ENCODE results near the gene TSSC4.
"Not testable (repeated sequence)": the region's sequence is repeated elsewhere in the genome, so short reads cannot be mapped to it uniquely, and the experiment has no call there.

The TSSC4 gene

GRCh38 chr11:2363130-2363529, 37.4 kb upstream of the TSSC4 start:
- Histone ChIP-seq H3K27ac (ENCODE audit: low read depth, low read length) (no peak overlapping the region), H3K9ac (ENCODE audit: low read depth, low read length) (no peak overlapping the region), H3K36me3 (ENCODE audit: control insufficient read depth, insufficient read depth, low read length) (no peaks in the 10 kb centered on the region), H3K9me3 (ENCODE audit: control insufficient read depth, insufficient read depth, low read length) (no peaks in the 10 kb centered on the region), H3K4me1 (ENCODE audit: control insufficient read depth, insufficient read depth, low read length) (no peaks in the 10 kb centered on the region), H3K4me3 (ENCODE audit: low read depth, low read length) (no peak overlapping the region), H3K27me3 (ENCODE audit: control insufficient read depth, insufficient read depth, low read length) (no peaks in the 10 kb centered on the region)

GRCh38 chr11:2363577-2364370, 36.8 kb upstream of the TSSC4 start:
- H3K9ac ChIP-seq (ENCODE audit: low read depth, low read length) = no peak overlapping the region
- no peak overlapping the region for H3K4me3 ChIP-seq (ENCODE audit: low read depth, low read length)
- H3K36me3 ChIP-seq (ENCODE audit: control insufficient read depth, insufficient read depth, low read length) = no peaks in the 10 kb centered on the region
- no peaks in the 10 kb centered on the region for H3K27me3 ChIP-seq (ENCODE audit: control insufficient read depth, insufficient read depth, low read length)
- no peak overlapping the region for H3K27ac ChIP-seq (ENCODE audit: low read depth, low read length)
- no peaks in the 10 kb centered on the region for H3K9me3 ChIP-seq (ENCODE audit: control insufficient read depth, insufficient read depth, low read length)
- no peaks in the 10 kb centered on the region for H3K4me1 ChIP-seq (ENCODE audit: control insufficient read depth, insufficient read depth, low read length)

- H3K36me3 ChIP-seq (ENCODE audit: control insufficient read depth, insufficient read depth, low read length); H3K27me3 ChIP-seq (ENCODE audit: control insufficient read depth, insufficient read depth, low read length): not testable (repeated sequence)
Observed at GRCh38 chr11:2364386-2364785, 36.2 kb upstream of the TSSC4 start.

GRCh38 chr11:2365571-2366210, 34.9 kb upstream of the TSSC4 start:
- no peak overlapping the region for H3K27ac ChIP-seq (ENCODE audit: low read depth, low read length)
- no peaks in the 10 kb centered on the region for H3K27me3 ChIP-seq (ENCODE audit: control insufficient read depth, insufficient read depth, low read length)
- no peak overlapping the region for H3K9ac ChIP-seq (ENCODE audit: low read depth, low read length)
- no peaks in the 10 kb centered on the region for H3K4me1 ChIP-seq (ENCODE audit: control insufficient read depth, insufficient read depth, low read length)
- H3K4me3 ChIP-seq (ENCODE audit: low read depth, low read length) = no peak overlapping the region
- H3K36me3 ChIP-seq (ENCODE audit: control insufficient read depth, insufficient read depth, low read length) = no peaks in the 10 kb centered on the region
- H3K9me3 ChIP-seq (ENCODE audit: control insufficient read depth, insufficient read depth, low read length) = no peaks in the 10 kb centered on the region

More at GRCh38 chr11:2364386-2364785, 36.2 kb upstream of the TSSC4 start:
- not testable (repeated sequence) for H3K9me3 ChIP-seq (ENCODE audit: control insufficient read depth, insufficient read depth, low read length); H3K27ac ChIP-seq (ENCODE audit: low read depth, low read length); H3K4me1 ChIP-seq (ENCODE audit: control insufficient read depth, insufficient read depth, low read length); H3K9ac ChIP-seq (ENCODE audit: low read depth, low read length); H3K4me3 ChIP-seq (ENCODE audit: low read depth, low read length)

GRCh38 chr11:2366276-2366675, 34.3 kb upstream of the TSSC4 start:
- Histone ChIP-seq H3K9ac (ENCODE audit: low read depth, low read length) (no peak overlapping the region), H3K36me3 (ENCODE audit: control insufficient read depth, insufficient read depth, low read length) (no peaks in the 10 kb centered on the region), H3K27ac (ENCODE audit: low read depth, low read length) (no peak overlapping the region), H3K4me3 (ENCODE audit: low read depth, low read length) (no peak overlapping the region), H3K9me3 (ENCODE audit: control insufficient read depth, insufficient read depth, low read length) (no peaks in the 10 kb centered on the region), H3K27me3 (ENCODE audit: control insufficient read depth, insufficient read depth, low read length) (no peaks in the 10 kb centered on the region), H3K4me1 (ENCODE audit: control insufficient read depth, insufficient read depth, low read length) (no peaks in the 10 kb centered on the region)

- no peaks in the 10 kb centered on the region for H3K36me3 ChIP-seq (ENCODE audit: control insufficient read depth, insufficient read depth, low read length)
- no peak overlapping the region for H3K9ac ChIP-seq (ENCODE audit: low read depth, low read length)
- H3K4me1 ChIP-seq (ENCODE audit: control insufficient read depth, insufficient read depth, low read length) = no peaks in the 10 kb centered on the region
- no peaks in the 10 kb centered on the region for H3K9me3 ChIP-seq (ENCODE audit: control insufficient read depth, insufficient read depth, low read length)
- no peaks in the 10 kb centered on the region for H3K27me3 ChIP-seq (ENCODE audit: control insufficient read depth, insufficient read depth, low read length)
- H3K27ac ChIP-seq (ENCODE audit: low read depth, low read length) = no peak overlapping the region
- no peak overlapping the region for H3K4me3 ChIP-seq (ENCODE audit: low read depth, low read length)
Observed at GRCh38 chr11:2366733-2367132, 33.8 kb upstream of the TSSC4 start.

- Histone ChIP-seq H3K9ac (ENCODE audit: low read depth, low read length) (no peak overlapping the region), H3K27ac (ENCODE audit: low read depth, low read length) (no peak overlapping the region), H3K4me3 (ENCODE audit: low read depth, low read length) (no peak overlapping the region), H3K27me3 (ENCODE audit: control insufficient read depth, insufficient read depth, low read length) (no peaks in the 10 kb centered on the region), H3K36me3 (ENCODE audit: control insufficient read depth, insufficient read depth, low read length) (no peaks in the 10 kb centered on the region), H3K9me3 (ENCODE audit: control insufficient read depth, insufficient read depth, low read length) (no peaks in the 10 kb centered on the region), H3K4me1 (ENCODE audit: control insufficient read depth, insufficient read depth, low read length) (no peaks in the 10 kb centered on the region)
Observed at GRCh38 chr11:2367266-2368160, 33.0 kb upstream of the TSSC4 start.

GRCh38 chr11:2368178-2368850, 32.2 kb upstream of the TSSC4 start:
- Histone ChIP-seq H3K9me3 (ENCODE audit: control insufficient read depth, insufficient read depth, low read length) (no peaks in the 10 kb centered on the region), H3K4me1 (ENCODE audit: control insufficient read depth, insufficient read depth, low read length) (no peaks in the 10 kb centered on the region), H3K9ac (ENCODE audit: low read depth, low read length) (no peak overlapping the region), H3K27me3 (ENCODE audit: control insufficient read depth, insufficient read depth, low read length) (no peaks in the 10 kb centered on the region), H3K36me3 (ENCODE audit: control insufficient read depth, insufficient read depth, low read length) (no peaks in the 10 kb centered on the region), H3K4me3 (ENCODE audit: low read depth, low read length) (no peak overlapping the region), H3K27ac (ENCODE audit: low read depth, low read length) (no peak overlapping the region)

- Histone ChIP-seq H3K36me3 (ENCODE audit: control insufficient read depth, insufficient read depth, low read length) (no peaks in the 10 kb centered on the region), H3K27me3 (ENCODE audit: control insufficient read depth, insufficient read depth, low read length) (no peaks in the 10 kb centered on the region), H3K4me1 (ENCODE audit: control insufficient read depth, insufficient read depth, low read length) (no peaks in the 10 kb centered on the region), H3K9me3 (ENCODE audit: control insufficient read depth, insufficient read depth, low read length) (no peaks in the 10 kb centered on the region), H3K4me3 (ENCODE audit: low read depth, low read length) (no peak overlapping the region), H3K27ac (ENCODE audit: low read depth, low read length) (no peak overlapping the region), H3K9ac (ENCODE audit: low read depth, low read length) (no peak overlapping the region)
Observed at GRCh38 chr11:2368851-2369180, 31.7 kb upstream of the TSSC4 start.

- no peak overlapping the region for H3K27ac ChIP-seq (ENCODE audit: low read depth, low read length)
- H3K4me3 ChIP-seq (ENCODE audit: low read depth, low read length) = no peak overlapping the region
- no peaks in the 10 kb centered on the region for H3K27me3 ChIP-seq (ENCODE audit: control insufficient read depth, insufficient read depth, low read length)
- no peak overlapping the region for H3K9ac ChIP-seq (ENCODE audit: low read depth, low read length)
- H3K9me3 ChIP-seq (ENCODE audit: control insufficient read depth, insufficient read depth, low read length) = no peaks in the 10 kb centered on the region
- H3K36me3 ChIP-seq (ENCODE audit: control insufficient read depth, insufficient read depth, low read length) = no peaks in the 10 kb centered on the region
- no peaks in the 10 kb centered on the region for H3K4me1 ChIP-seq (ENCODE audit: control insufficient read depth, insufficient read depth, low read length)
Observed at GRCh38 chr11:2369320-2369719, 31.2 kb upstream of the TSSC4 start.

Measured in HUES48 (cell line).